ENCODE measurements around the gene COPZ2.

GRCh38 chr17:47978324-47978723 is 59.3 kb downstream of the COPZ2 start:
- TF ChIP-seq CTCF (IDR thresholded peaks at IDR 0.05): peak; percentile 89
- TF ChIP-seq EZH2phosphoT487 (IDR thresholded peaks at IDR 0.05): no peak
